ENCODE measurements around the gene AGPS.

The AGPS gene

GRCh38 chr2:177460973-177461585 lies 68.5 kb downstream of the AGPS start:
- no peak for DNase-seq (ENCODE audit: low read depth in 1 of 2, low spot score in 1 of 2)
- H3K27me3 ChIP-seq (ENCODE audit: insufficient read depth, poor library complexity, severe bottlenecking), result no peaks in the 10 kb centered on the region
- no peak overlapping the region for H3K4me3 ChIP-seq (replicated peaks; ENCODE audit: insufficient read depth, low read length)
- TF ChIP-seq REST (IDR thresholded peaks at IDR 0.05; ENCODE audit: insufficient replicate concordance, low read depth) (no peak), SPI1 (IDR thresholded peaks at IDR 0.05; ENCODE audit: borderline replicate concordance, low read depth) (no peak), GABPA (IDR thresholded peaks at IDR 0.05; ENCODE audit: low read depth) (no peak), CTCF (IDR thresholded peaks at IDR 0.05; ENCODE audit: insufficient read depth, low read length) (no peak), POLR2AphosphoS5 (IDR thresholded peaks at IDR 0.05; ENCODE audit: low read depth) (no peak)
- H3K27ac ChIP-seq (replicated peaks), result no peak overlapping the region

- TF ChIP-seq GABPA (IDR thresholded peaks at IDR 0.05; ENCODE audit: low read depth) (no peak), POLR2AphosphoS5 (IDR thresholded peaks at IDR 0.05; ENCODE audit: low read depth) (no peak), SPI1 (IDR thresholded peaks at IDR 0.05; ENCODE audit: borderline replicate concordance, low read depth) (no peak), CTCF (IDR thresholded peaks at IDR 0.05; ENCODE audit: insufficient read depth, low read length) (no peak), REST (IDR thresholded peaks at IDR 0.05; ENCODE audit: insufficient replicate concordance, low read depth) (no peak)
- Histone ChIP-seq H3K27ac (replicated peaks) (no peak overlapping the region), H3K27me3 (ENCODE audit: insufficient read depth, poor library complexity, severe bottlenecking) (no peaks in the 10 kb centered on the region), H3K4me3 (replicated peaks; ENCODE audit: insufficient read depth, low read length) (no peak overlapping the region)
- DNase-seq (ENCODE audit: low read depth in 1 of 2, low spot score in 1 of 2), result no peak
Measured at GRCh38 chr2:177464549-177464948, 72.0 kb downstream of the AGPS start.

GRCh38 chr2:177465400-177466138 lies 73.0 kb downstream of the AGPS start:
- Histone ChIP-seq H3K4me3 (replicated peaks; ENCODE audit: insufficient read depth, low read length) (no peak overlapping the region), H3K27me3 (ENCODE audit: insufficient read depth, poor library complexity, severe bottlenecking) (no peaks in the 10 kb centered on the region), H3K27ac (replicated peaks) (no peak overlapping the region)
- DNase-seq (ENCODE audit: low read depth in 1 of 2, low spot score in 1 of 2), result no peak
- TF ChIP-seq GABPA (IDR thresholded peaks at IDR 0.05; ENCODE audit: low read depth) (no peak), REST (IDR thresholded peaks at IDR 0.05; ENCODE audit: insufficient replicate concordance, low read depth) (no peak), SPI1 (IDR thresholded peaks at IDR 0.05; ENCODE audit: borderline replicate concordance, low read depth) (no peak), CTCF (IDR thresholded peaks at IDR 0.05; ENCODE audit: insufficient read depth, low read length) (no peak), POLR2AphosphoS5 (IDR thresholded peaks at IDR 0.05; ENCODE audit: low read depth) (no peak)
